A673 (cell line): ENCODE measurements around the gene OSBP2.

Experiments
- EZH2 ChIP-seq: fragments of 200-600 bp; sonication (generic); IDR thresholded peaks from 2 replicates; pipeline ENCODE4 v1.6.1; 2017; ENCODE audit warnings: borderline replicate concordance, low read depth, mild to moderate bottlenecking, mixed read lengths, antibody characterized with exemption, low read length; ENCODE audit not compliant: poor library complexity, severe bottlenecking
- TF ChIP-seq, protein P1 (sequence below): fragments of 300-800, 200-600 bp; sonication (generic); conservative IDR thresholded peaks from 2 replicates; pipeline ENCODE4 v1.5.1; 2017; ENCODE audit warnings: low read depth, mild to moderate bottlenecking, antibody characterized with exemption, low read length, moderate library complexity, mixed read lengths

DNA sequence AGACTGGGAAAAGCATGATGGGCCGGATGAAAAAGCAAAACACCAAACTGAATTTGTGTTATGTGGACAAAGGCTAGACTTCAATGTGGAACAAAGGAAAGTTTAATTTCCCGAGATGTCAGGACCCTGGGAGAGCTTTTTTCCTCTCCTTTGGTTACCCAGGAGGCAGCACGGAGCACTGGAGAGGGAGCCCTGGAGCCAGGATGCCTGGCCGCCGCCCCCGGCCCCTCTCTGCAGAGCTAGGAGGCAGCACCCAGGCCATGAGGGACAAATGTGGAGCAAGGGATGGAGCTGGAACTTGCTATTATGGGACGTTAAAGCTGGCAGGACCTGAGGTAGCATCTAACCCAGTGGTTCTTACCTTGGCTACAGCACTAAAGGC lies 165.0 kb downstream of the OSBP2 start:
- TF ChIP-seq, protein P1, sequence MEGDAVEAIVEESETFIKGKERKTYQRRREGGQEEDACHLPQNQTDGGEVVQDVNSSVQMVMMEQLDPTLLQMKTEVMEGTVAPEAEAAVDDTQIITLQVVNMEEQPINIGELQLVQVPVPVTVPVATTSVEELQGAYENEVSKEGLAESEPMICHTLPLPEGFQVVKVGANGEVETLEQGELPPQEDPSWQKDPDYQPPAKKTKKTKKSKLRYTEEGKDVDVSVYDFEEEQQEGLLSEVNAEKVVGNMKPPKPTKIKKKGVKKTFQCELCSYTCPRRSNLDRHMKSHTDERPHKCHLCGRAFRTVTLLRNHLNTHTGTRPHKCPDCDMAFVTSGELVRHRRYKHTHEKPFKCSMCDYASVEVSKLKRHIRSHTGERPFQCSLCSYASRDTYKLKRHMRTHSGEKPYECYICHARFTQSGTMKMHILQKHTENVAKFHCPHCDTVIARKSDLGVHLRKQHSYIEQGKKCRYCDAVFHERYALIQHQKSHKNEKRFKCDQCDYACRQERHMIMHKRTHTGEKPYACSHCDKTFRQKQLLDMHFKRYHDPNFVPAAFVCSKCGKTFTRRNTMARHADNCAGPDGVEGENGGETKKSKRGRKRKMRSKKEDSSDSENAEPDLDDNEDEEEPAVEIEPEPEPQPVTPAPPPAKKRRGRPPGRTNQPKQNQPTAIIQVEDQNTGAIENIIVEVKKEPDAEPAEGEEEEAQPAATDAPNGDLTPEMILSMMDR, result no peak
- TF ChIP-seq EZH2, result no peak
